Adrenal gland (tissue), 12 donors: ENCODE data around the gene MYRFL. TPM values are rescaled to one million over a fixed set of nuclear protein-coding genes. Genes with fewer than 3 reads are reported as not detected.

Experiments
- DNase-seq, 7 donors: peaks; one replicate each; pipeline ENCODE4 v3.0.0-alpha.2; 2019 to 2020
- H3K27ac ChIP-seq, 5 donors: fragments of 200-600 bp; sonication (generic) in 4 of 5; 1 replicate in 3 of 5; 2 replicates in 2 of 5; pipeline versions ENCODE4 v1.5.1 to v1.8.0; 2016 to 2020; ENCODE audit warnings: mild to moderate bottlenecking in 1 of 5
- H3K27me3 ChIP-seq: fragments of 200-600 bp; 2 replicates; pipeline ENCODE4 v1.8.0; 2021
- H3K36me3 ChIP-seq, 2 donors: fragments of 200-600 bp; replicated peaks in 1 of 2; 1 replicate in 1 of 2; 2 replicates in 1 of 2; pipeline versions ENCODE4 v1.5.1 to v1.8.0; 2018 to 2022
- H3K4me1 ChIP-seq, 2 donors: fragments of 200-600 bp; replicated peaks in 1 of 2; 1 replicate in 1 of 2; 2 replicates in 1 of 2; pipeline versions ENCODE4 v1.5.1 to v1.8.0; 2018 to 2021
- H3K4me3 ChIP-seq, 4 donors: fragments of 200-600 bp; sonication (generic) in 3 of 4; one replicate each; pipeline ENCODE4 v1.5.1; 2016 to 2018
- H3K9me3 ChIP-seq, 3 donors: fragments of 200-600 bp; sonication (generic) in 1 of 3; replicated peaks in 1 of 3; 1 replicate in 2 of 3; 2 replicates in 1 of 3; pipeline versions ENCODE4 v1.5.1 to v1.8.0; 2016 to 2021
- POLR2A ChIP-seq, 2 donors: fragments of 450-650 bp; IDR thresholded peaks; one replicate each; pipeline ENCODE4 v1.6.1; 2017; ENCODE audit warnings: antibody characterized with exemption in 2 of 2, mild to moderate bottlenecking in 2 of 2, moderate library complexity in 1 of 2
- WGBS, 4 donors: extraction: QIAGEN DNeasy Blood & Tissue Kit in 2 of 4; methylation state at CpG; one replicate each; pipeline versions ENCODE4 v1.1.5 to v1.1.7; 2013 to 2017; 5-methylcytosine and 5-hydroxymethylcytosine counted together
- intact Hi-C, 2 donors: fragments of 100-400 bp; cut with DNase I; formaldehyde crosslinking; loops; one replicate each; pipeline versions ENCODE4 v1.14.1 to v1.15.0; 2022 to 2023
- polyA plus RNA-seq, 3 donors: library from polyadenylated mRNA; stranded (reverse); fragments of 200-250 nt in 2 of 3; fragments of 350-450 nt in 1 of 3; fragmentation: Illumina TruSeq in 1 of 3; extraction: RNeasy Lipid Tissue Mini Kit (QIAGEN cat#74804) in 1 of 3; gene quantifications; one replicate each; pipeline ENCODE4 v1.2.3, GENCODE V29; 2013 to 2014
- total RNA-seq, 9 donors: library from RNA; depleted of rRNA in 4 of 9; stranded (reverse); fragments of >200 nt in 4 of 9; fragments of 120-200 nt in 1 of 9; fragmentation: NEBNext Ultra II Directional in 1 of 9; extraction: Animal tissue kit (Norgen Biotek cat#: 25700) in 1 of 9; gene quantifications; one replicate each; pipeline versions ENCODE4 v1.1.0 to v1.2.4, GENCODE V29; 2013 to 2023
- TF ChIP-seq, protein P1 (sequence below), 6 experiments: fragments of 450-650 bp in 4 of 6; fragments of 200-600 bp in 2 of 6; sonication (generic) in 1 of 6; IDR thresholded peaks; 1 replicate in 5 of 6; 2 replicates in 1 of 6; pipeline versions ENCODE4 v1.5.1 to v1.8.0; 2016 to 2021; ENCODE audit warnings: antibody characterized with exemption in 6 of 6, mild to moderate bottlenecking in 2 of 6, moderate library complexity in 1 of 6
- donor health status: healthy with polysubstance abuse.
- donor health status: Bipolar disorder and iron deficiency.
- donor health status: DM: yes; HTN: yes; CAD: no.
- donor health status: DM: no; HTN: no; CAD: no.
- donor health status: DM: no; HTN: no; CAD: no.
- donor health status: DM: yes; HTN: yes; CAD: no.

MYRFL gene
- total and polyA plus RNA-seq, 12 donors, result 0.07 to 1.00 (median 0.30) TPM

DNA sequence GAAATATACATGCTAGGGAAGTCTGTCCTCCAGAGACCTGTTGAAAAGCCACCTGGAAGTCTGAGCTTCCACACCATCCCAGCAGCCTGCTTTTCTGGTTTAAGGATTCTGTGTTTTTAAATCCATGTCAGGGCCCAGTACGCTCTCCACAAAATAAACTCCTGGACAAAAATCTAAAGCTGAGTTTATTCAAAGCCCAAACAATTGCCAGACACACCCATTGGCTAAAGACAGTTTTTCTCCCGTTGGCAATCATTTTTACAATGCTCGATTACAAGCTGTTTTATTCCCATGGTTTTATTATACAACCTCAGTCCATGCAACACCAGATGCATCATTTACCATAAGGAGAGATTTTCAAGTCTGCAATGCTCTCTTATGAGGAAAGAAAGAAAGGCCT lies 94.5 kb downstream of the MYRFL start:
- Histone ChIP-seq H3K27me3 (no peaks in the 10 kb centered on the region), H3K4me1 (no peaks in the 10 kb centered on the region), H3K9me3 (no peaks in the 10 kb centered on the region), H3K4me3 (no peak overlapping the region), H3K27ac (no peak overlapping the region), H3K36me3 (no peaks in the 10 kb centered on the region)
- WGBS, 4 donors, result 84 to 88% (median 86%) methylated on average over 3 of the region's 3 CpGs
- intact Hi-C loops, result no loop called here
- TF ChIP-seq POLR2A (IDR thresholded peaks at IDR 0.05), result no peak
- TF ChIP-seq, protein P1, sequence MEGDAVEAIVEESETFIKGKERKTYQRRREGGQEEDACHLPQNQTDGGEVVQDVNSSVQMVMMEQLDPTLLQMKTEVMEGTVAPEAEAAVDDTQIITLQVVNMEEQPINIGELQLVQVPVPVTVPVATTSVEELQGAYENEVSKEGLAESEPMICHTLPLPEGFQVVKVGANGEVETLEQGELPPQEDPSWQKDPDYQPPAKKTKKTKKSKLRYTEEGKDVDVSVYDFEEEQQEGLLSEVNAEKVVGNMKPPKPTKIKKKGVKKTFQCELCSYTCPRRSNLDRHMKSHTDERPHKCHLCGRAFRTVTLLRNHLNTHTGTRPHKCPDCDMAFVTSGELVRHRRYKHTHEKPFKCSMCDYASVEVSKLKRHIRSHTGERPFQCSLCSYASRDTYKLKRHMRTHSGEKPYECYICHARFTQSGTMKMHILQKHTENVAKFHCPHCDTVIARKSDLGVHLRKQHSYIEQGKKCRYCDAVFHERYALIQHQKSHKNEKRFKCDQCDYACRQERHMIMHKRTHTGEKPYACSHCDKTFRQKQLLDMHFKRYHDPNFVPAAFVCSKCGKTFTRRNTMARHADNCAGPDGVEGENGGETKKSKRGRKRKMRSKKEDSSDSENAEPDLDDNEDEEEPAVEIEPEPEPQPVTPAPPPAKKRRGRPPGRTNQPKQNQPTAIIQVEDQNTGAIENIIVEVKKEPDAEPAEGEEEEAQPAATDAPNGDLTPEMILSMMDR (IDR thresholded peaks at IDR 0.05), result no peak
- no peak for DNase-seq

DNA sequence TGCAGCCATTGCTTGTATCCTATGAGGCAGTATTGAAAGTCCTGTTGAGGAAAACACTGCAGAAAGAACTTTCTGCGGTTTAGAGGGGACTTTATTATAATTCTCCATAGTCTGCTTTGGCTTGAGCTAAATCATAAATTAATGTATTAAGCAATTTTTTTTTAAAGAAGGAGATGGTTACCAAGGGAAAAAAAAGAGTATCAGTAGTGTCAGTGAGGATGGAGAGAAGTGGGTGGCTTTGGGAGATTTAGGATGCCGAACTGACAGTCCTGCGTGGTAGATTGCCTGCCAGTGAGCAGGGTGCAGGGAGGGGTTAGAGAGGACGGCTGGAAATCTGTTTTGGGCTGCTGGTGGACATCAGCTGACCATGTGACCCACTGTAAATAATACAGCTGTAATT lies 96.8 kb downstream of the MYRFL start:
- H3K4me1 ChIP-seq, result no peaks in the 10 kb centered on the region
- H3K9me3 ChIP-seq, result no peaks in the 10 kb centered on the region
- H3K27ac ChIP-seq, result no peak overlapping the region
- TF ChIP-seq POLR2A (IDR thresholded peaks at IDR 0.05), result no peak
- TF ChIP-seq, protein P1 (IDR thresholded peaks at IDR 0.05), result no peak
- WGBS, 4 donors, result 63 to 77% (median 72%) methylated on average over 4 of the region's 4 CpGs
- H3K4me3 ChIP-seq, result no peak overlapping the region
- H3K36me3 ChIP-seq, result no peaks in the 10 kb centered on the region
- DNase-seq, result no peak
- intact Hi-C loops, result no loop called here
- H3K27me3 ChIP-seq, result no peaks in the 10 kb centered on the region

GRCh38 chr12:69922999-69923398 lies 98.0 kb downstream of the MYRFL start:
- Histone ChIP-seq H3K36me3 (no peaks in the 10 kb centered on the region), H3K27me3 (no peaks in the 10 kb centered on the region), H3K4me1 (no peaks in the 10 kb centered on the region), H3K27ac (no peak overlapping the region), H3K9me3 (no peaks in the 10 kb centered on the region), H3K4me3 (no peak overlapping the region)
- TF ChIP-seq POLR2A (IDR thresholded peaks at IDR 0.05), result no peak
- intact Hi-C loops, result no loop called here
- no peak for DNase-seq

- no peak overlapping the region for H3K4me3 ChIP-seq
- no peaks in the 10 kb centered on the region for H3K36me3 ChIP-seq
- TF ChIP-seq, protein P1 (IDR thresholded peaks at IDR 0.05), result no peak
- TF ChIP-seq POLR2A (IDR thresholded peaks at IDR 0.05), result no peak
- intact Hi-C loops, result no loop called here
- DNase-seq, result no peak
- WGBS, 4 donors, result 35 to 59% (median 46%) methylated on average over 2 of the region's 2 CpGs
- H3K9me3 ChIP-seq, result no peaks in the 10 kb centered on the region
- H3K27me3 ChIP-seq, result no peaks in the 10 kb centered on the region
- no peaks in the 10 kb centered on the region for H3K4me1 ChIP-seq
- no peak overlapping the region for H3K27ac ChIP-seq
These were observed 100.3 kb downstream of the MYRFL start for GRCh38 chr12:69925291-69925690.

DNA sequence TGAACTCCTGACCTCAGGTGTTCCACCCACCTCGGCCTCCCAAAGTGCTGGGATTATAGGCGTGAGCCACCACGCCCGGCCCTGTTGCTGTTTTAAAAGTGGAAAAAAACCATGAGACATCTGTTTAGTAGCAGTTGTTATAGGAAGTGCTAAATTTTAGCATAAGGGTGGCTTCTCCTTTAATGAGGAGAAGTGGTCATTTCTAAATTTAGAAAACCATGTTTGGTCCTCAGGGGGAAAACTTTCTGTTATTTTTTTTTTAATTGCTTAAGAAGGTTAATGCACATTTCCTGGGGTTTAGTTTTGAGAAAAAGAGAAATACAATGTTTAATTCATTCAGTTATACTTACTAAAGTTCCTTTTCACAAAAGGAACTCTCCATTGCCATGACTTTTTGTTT lies 102.1 kb downstream of the MYRFL start:
- H3K9me3 ChIP-seq, result no peaks in the 10 kb centered on the region
- no peaks in the 10 kb centered on the region for H3K36me3 ChIP-seq
- H3K27ac ChIP-seq, result no peak overlapping the region
- intact Hi-C loops, result no loop called here
- TF ChIP-seq POLR2A (IDR thresholded peaks at IDR 0.05), result no peak
- TF ChIP-seq, protein P1 (IDR thresholded peaks at IDR 0.05), result no peak
- no peak for DNase-seq
- H3K27me3 ChIP-seq, result no peaks in the 10 kb centered on the region
- no peak overlapping the region for H3K4me3 ChIP-seq
- H3K4me1 ChIP-seq, result no peaks in the 10 kb centered on the region
- 70 to 79% (median 73%) methylated on average over 4 of the region's 4 CpGs for WGBS, 4 donors
